Measurements from ENCODE around the gene FAM83F.
"Not testable (repeated sequence)": the region's sequence is repeated elsewhere in the genome, so short reads cannot be mapped to it uniquely, and the experiment has no call there.

FAM83F gene

GRCh38 chr22:39992894-39993293, 1.9 kb upstream of the FAM83F start:
- POLR2A ChIA-PET, result not testable (repeated sequence)
- CTCF ChIA-PET, result interaction anchor here (1.3 to 1.9 kb wide), 2 partner anchors 21 to 36 kb away, joined by 3 to 5 read pairs; no protein-coding TSS in a partner anchor

GRCh38 chr22:39994041-39994565, 651 bp upstream of the FAM83F start:
- peaks cover 0 to 70% (median 20%) of the 10 kb centered on the region in 5 experiments for H3K27me3 ChIP-seq (replicated peaks in 2 of 5; ENCODE audit: control insufficient read depth in 4 of 5, insufficient read depth in 5 of 5, low read length in 4 of 5)
- H3K4me3 ChIP-seq (ENCODE audit: control insufficient read depth in 1 of 7, extremely low read depth in 1 of 7, insufficient read depth in 4 of 7, low read depth in 2 of 7, low read length in 6 of 7), result peak overlapping the region in 3 of 7 experiments; percentile 33 to 48 (median 41)
- H3K9me3 ChIP-seq (ENCODE audit: control extremely low read depth in 1 of 5, control insufficient read depth in 4 of 5, insufficient read depth in 2 of 5, low read depth in 1 of 5, low read length in 4 of 5), result no peaks in the 10 kb centered on the region
- peak; percentile 94 to 98 (median 96) for DNase-seq
- H3K36me3 ChIP-seq (ENCODE audit: control insufficient read depth in 4 of 4, insufficient read depth in 4 of 4, low read length in 3 of 4), result no peaks in the 10 kb centered on the region
- ChIA-PET POLR2A (interaction anchor here (0.6 to 1.2 kb wide), 4 partner anchors 16 to 474 kb away, joined by 3 to 4 read pairs (median 3); partner anchors contain the start of gene ATF4), CTCF (interaction anchor here (0.7 to 1.9 kb wide), 9 partner anchors 8 to 66 kb away, joined by 3 to 5 read pairs (median 3); no protein-coding TSS in a partner anchor)
- 14% methylated on average over 7 of the region's 20 CpGs for WGBS (ENCODE audit: insufficient coverage)
- no peak overlapping the region for H3K27ac ChIP-seq (ENCODE audit: insufficient read depth in 1 of 2, low read depth in 1 of 2, low read length in 2 of 2, poor library complexity in 1 of 2, severe bottlenecking in 2 of 2)
- peaks cover 0 to 18% (median 14%) of the 10 kb centered on the region in 4 experiments for H3K4me1 ChIP-seq (ENCODE audit: control extremely low read depth in 1 of 4, control insufficient read depth in 4 of 4, insufficient read depth in 4 of 4, low read length in 3 of 4)

More at GRCh38 chr22:39992894-39993293, 1.9 kb upstream of the FAM83F start:
- DNase-seq; H3K27ac ChIP-seq (ENCODE audit: insufficient read depth in 1 of 2, low read depth in 1 of 2, low read length in 2 of 2, poor library complexity in 1 of 2, severe bottlenecking in 2 of 2); H3K36me3 ChIP-seq (ENCODE audit: control insufficient read depth in 4 of 4, insufficient read depth in 4 of 4, low read length in 3 of 4); H3K4me3 ChIP-seq (ENCODE audit: control insufficient read depth in 1 of 7, extremely low read depth in 1 of 7, insufficient read depth in 4 of 7, low read depth in 2 of 7, low read length in 6 of 7); H3K9me3 ChIP-seq (ENCODE audit: control extremely low read depth in 1 of 5, control insufficient read depth in 4 of 5, insufficient read depth in 2 of 5, low read depth in 1 of 5, low read length in 4 of 5): not testable (repeated sequence)
- peaks cover 0 to 77% (median 23%) of the 10 kb centered on the region in 5 experiments for H3K27me3 ChIP-seq (replicated peaks in 2 of 5; ENCODE audit: control insufficient read depth in 4 of 5, insufficient read depth in 5 of 5, low read length in 4 of 5)
- peaks cover 0 to 18% (median 13%) of the 10 kb centered on the region in 4 experiments for H3K4me1 ChIP-seq (ENCODE audit: control extremely low read depth in 1 of 4, control insufficient read depth in 4 of 4, insufficient read depth in 4 of 4, low read length in 3 of 4)
- 88% methylated on average over 6 of the region's 7 CpGs for WGBS (ENCODE audit: insufficient coverage)

GRCh38 chr22:39995393-39996252, 869 bp downstream of the FAM83F start:
- Histone ChIP-seq H3K4me1 (ENCODE audit: control extremely low read depth in 1 of 4, control insufficient read depth in 4 of 4, insufficient read depth in 4 of 4, low read length in 3 of 4) (peaks cover 0 to 18% (median 14%) of the 10 kb centered on the region in 4 experiments), H3K36me3 (ENCODE audit: control insufficient read depth in 4 of 4, insufficient read depth in 4 of 4, low read length in 3 of 4) (no peaks in the 10 kb centered on the region), H3K27me3 (replicated peaks in 2 of 5; ENCODE audit: control insufficient read depth in 4 of 5, insufficient read depth in 5 of 5, low read length in 4 of 5) (peaks cover 0 to 69% (median 18%) of the 10 kb centered on the region in 5 experiments), H3K27ac (ENCODE audit: insufficient read depth in 1 of 2, low read depth in 1 of 2, low read length in 2 of 2, poor library complexity in 1 of 2, severe bottlenecking in 2 of 2) (no peak overlapping the region), H3K4me3 (ENCODE audit: control insufficient read depth in 1 of 7, extremely low read depth in 1 of 7, insufficient read depth in 4 of 7, low read depth in 2 of 7, low read length in 6 of 7) (peak overlapping the region in 2 of 7 experiments; percentile 48 to 54), H3K9me3 (ENCODE audit: control extremely low read depth in 1 of 5, control insufficient read depth in 4 of 5, insufficient read depth in 2 of 5, low read depth in 1 of 5, low read length in 4 of 5) (no peaks in the 10 kb centered on the region)
- ChIA-PET POLR2A (interaction anchor here (0.6 kb wide), 1 partner anchor 54 kb away, joined by 3 read pairs; no protein-coding TSS in a partner anchor), CTCF (interaction anchor here (1.2 to 1.3 kb wide), 3 partner anchors 10 to 29 kb away, joined by 3 to 4 read pairs (median 3); no protein-coding TSS in a partner anchor)
- no peak for DNase-seq
- WGBS (ENCODE audit: insufficient coverage), result 51% methylated on average over 34 of the region's 35 CpGs

- ChIA-PET CTCF (interaction anchor here (1.1 to 2.1 kb wide), 3 partner anchors 9 to 39 kb away, joined by 3 to 4 read pairs (median 4); no protein-coding TSS in a partner anchor), POLR2A (no interaction called here)
- Histone ChIP-seq H3K27ac (ENCODE audit: insufficient read depth in 1 of 2, low read depth in 1 of 2, low read length in 2 of 2, poor library complexity in 1 of 2, severe bottlenecking in 2 of 2) (no peak overlapping the region), H3K27me3 (replicated peaks in 2 of 5; ENCODE audit: control insufficient read depth in 4 of 5, insufficient read depth in 5 of 5, low read length in 4 of 5) (peaks cover 0 to 79% (median 21%) of the 10 kb centered on the region in 5 experiments), H3K4me3 (ENCODE audit: control insufficient read depth in 1 of 7, extremely low read depth in 1 of 7, insufficient read depth in 4 of 7, low read depth in 2 of 7, low read length in 6 of 7) (no peak overlapping the region), H3K4me1 (ENCODE audit: control extremely low read depth in 1 of 4, control insufficient read depth in 4 of 4, insufficient read depth in 4 of 4, low read length in 3 of 4) (peaks cover 0 to 18% (median 14%) of the 10 kb centered on the region in 4 experiments), H3K36me3 (ENCODE audit: control insufficient read depth in 4 of 4, insufficient read depth in 4 of 4, low read length in 3 of 4) (no peaks in the 10 kb centered on the region), H3K9me3 (ENCODE audit: control extremely low read depth in 1 of 5, control insufficient read depth in 4 of 5, insufficient read depth in 2 of 5, low read depth in 1 of 5, low read length in 4 of 5) (no peaks in the 10 kb centered on the region)
- DNase-seq, result no peak
- 100% methylated on average over 1 of the region's 3 CpGs for WGBS (ENCODE audit: insufficient coverage)
These were observed 2.0 kb downstream of the FAM83F start for GRCh38 chr22:39996732-39997131.

- H3K9me3 ChIP-seq (ENCODE audit: control extremely low read depth in 1 of 5, control insufficient read depth in 4 of 5, insufficient read depth in 2 of 5, low read depth in 1 of 5, low read length in 4 of 5), result no peaks in the 10 kb centered on the region
- peaks cover 0 to 18% (median 14%) of the 10 kb centered on the region in 4 experiments for H3K4me1 ChIP-seq (ENCODE audit: control extremely low read depth in 1 of 4, control insufficient read depth in 4 of 4, insufficient read depth in 4 of 4, low read length in 3 of 4)
- H3K4me3 ChIP-seq (ENCODE audit: control insufficient read depth in 1 of 7, extremely low read depth in 1 of 7, insufficient read depth in 4 of 7, low read depth in 2 of 7, low read length in 6 of 7), result no peak overlapping the region
- H3K27me3 ChIP-seq (replicated peaks in 2 of 5; ENCODE audit: control insufficient read depth in 4 of 5, insufficient read depth in 5 of 5, low read length in 4 of 5), result peaks cover 0 to 80% (median 24%) of the 10 kb centered on the region in 5 experiments
- CTCF ChIA-PET, result interaction anchor here (1.1 to 2.1 kb wide), 2 partner anchors 26 to 39 kb away, joined by 3 to 4 read pairs; no protein-coding TSS in a partner anchor
- no peaks in the 10 kb centered on the region for H3K36me3 ChIP-seq (ENCODE audit: control insufficient read depth in 4 of 4, insufficient read depth in 4 of 4, low read length in 3 of 4)
- POLR2A ChIA-PET, result no interaction called here
- 100% methylated on average over 2 of the region's 3 CpGs for WGBS (ENCODE audit: insufficient coverage)
- DNase-seq, result no peak
- H3K27ac ChIP-seq (ENCODE audit: insufficient read depth in 1 of 2, low read depth in 1 of 2, low read length in 2 of 2, poor library complexity in 1 of 2, severe bottlenecking in 2 of 2), result no peak overlapping the region
These were observed 2.7 kb downstream of the FAM83F start for GRCh38 chr22:39997421-39997820.

- no peak for DNase-seq
- 92% methylated on average over 4 of the region's 11 CpGs for WGBS (ENCODE audit: insufficient coverage)
- H3K27ac ChIP-seq (ENCODE audit: insufficient read depth in 1 of 2, low read depth in 1 of 2, low read length in 2 of 2, poor library complexity in 1 of 2, severe bottlenecking in 2 of 2), result no peak overlapping the region
- ChIA-PET CTCF (interaction anchor here (2.1 kb wide), 1 partner anchor 26 kb away, joined by 4 read pairs; no protein-coding TSS in a partner anchor), POLR2A (no interaction called here)
- H3K9me3 ChIP-seq (ENCODE audit: control extremely low read depth in 1 of 5, control insufficient read depth in 4 of 5, insufficient read depth in 2 of 5, low read depth in 1 of 5, low read length in 4 of 5), result no peaks in the 10 kb centered on the region
- H3K27me3 ChIP-seq (replicated peaks in 2 of 5; ENCODE audit: control insufficient read depth in 4 of 5, insufficient read depth in 5 of 5, low read length in 4 of 5), result peaks cover 0 to 80% (median 29%) of the 10 kb centered on the region in 5 experiments
- no peaks in the 10 kb centered on the region for H3K36me3 ChIP-seq (ENCODE audit: control insufficient read depth in 4 of 4, insufficient read depth in 4 of 4, low read length in 3 of 4)
- no peak overlapping the region for H3K4me3 ChIP-seq (ENCODE audit: control insufficient read depth in 1 of 7, extremely low read depth in 1 of 7, insufficient read depth in 4 of 7, low read depth in 2 of 7, low read length in 6 of 7)
- H3K4me1 ChIP-seq (ENCODE audit: control extremely low read depth in 1 of 4, control insufficient read depth in 4 of 4, insufficient read depth in 4 of 4, low read length in 3 of 4), result peaks cover 0 to 18% (median 14%) of the 10 kb centered on the region in 4 experiments
These were observed 3.4 kb downstream of the FAM83F start for GRCh38 chr22:39997939-39998726.

Measured in common myeloid progenitor, CD34-positive (primary cell).